ENCODE measurements around the gene FAM171A1. TPM values are rescaled to one million over a fixed set of nuclear protein-coding genes. Genes with fewer than 3 reads are reported as not detected.
"Not testable (repeated sequence)": the region's sequence is repeated elsewhere in the genome, so short reads cannot be mapped to it uniquely, and the experiment has no call there.

Gene FAM171A1
- total RNA-seq, 1 donor from 2014 or later, result not detected

DNA sequence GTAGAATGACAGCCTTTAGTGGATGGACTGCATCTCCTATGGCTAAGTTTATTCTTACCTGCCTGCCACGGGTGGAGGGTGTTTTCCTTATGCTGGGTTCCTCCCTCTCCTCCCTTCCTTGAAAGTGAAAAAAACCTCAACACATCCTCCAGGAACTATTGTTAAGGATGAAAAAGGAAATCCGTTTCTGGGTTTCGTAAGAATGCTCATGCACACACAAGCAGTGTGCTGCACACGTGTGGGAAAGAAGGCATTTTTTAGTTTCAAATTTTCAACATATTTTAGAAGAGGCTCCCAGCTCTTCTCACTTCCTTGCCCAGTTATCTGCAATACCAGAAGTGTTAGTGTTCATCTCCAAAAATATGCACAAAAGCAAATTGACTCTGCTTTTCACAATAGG is 90.6 kb downstream of the FAM171A1 start:
- Mint-ChIP-seq H3K36me3 (ENCODE audit: low read depth) (no peaks in the 10 kb centered on the region), H3K27ac (no peak overlapping the region), H3K4me3 (no peak overlapping the region), H3K27me3 (peaks cover 5% of the 10 kb centered on the region), H3K4me1 (no peaks in the 10 kb centered on the region), H3K9me3 (peaks cover 1% of the 10 kb centered on the region)
- CTCF ChIA-PET, result no interaction called here
- POLR2A ChIA-PET, result no interaction called here
- ATAC-seq (ENCODE audit: low read depth) (no peak), DNase-seq (no peak)
- TF ChIP-seq, protein P1, sequence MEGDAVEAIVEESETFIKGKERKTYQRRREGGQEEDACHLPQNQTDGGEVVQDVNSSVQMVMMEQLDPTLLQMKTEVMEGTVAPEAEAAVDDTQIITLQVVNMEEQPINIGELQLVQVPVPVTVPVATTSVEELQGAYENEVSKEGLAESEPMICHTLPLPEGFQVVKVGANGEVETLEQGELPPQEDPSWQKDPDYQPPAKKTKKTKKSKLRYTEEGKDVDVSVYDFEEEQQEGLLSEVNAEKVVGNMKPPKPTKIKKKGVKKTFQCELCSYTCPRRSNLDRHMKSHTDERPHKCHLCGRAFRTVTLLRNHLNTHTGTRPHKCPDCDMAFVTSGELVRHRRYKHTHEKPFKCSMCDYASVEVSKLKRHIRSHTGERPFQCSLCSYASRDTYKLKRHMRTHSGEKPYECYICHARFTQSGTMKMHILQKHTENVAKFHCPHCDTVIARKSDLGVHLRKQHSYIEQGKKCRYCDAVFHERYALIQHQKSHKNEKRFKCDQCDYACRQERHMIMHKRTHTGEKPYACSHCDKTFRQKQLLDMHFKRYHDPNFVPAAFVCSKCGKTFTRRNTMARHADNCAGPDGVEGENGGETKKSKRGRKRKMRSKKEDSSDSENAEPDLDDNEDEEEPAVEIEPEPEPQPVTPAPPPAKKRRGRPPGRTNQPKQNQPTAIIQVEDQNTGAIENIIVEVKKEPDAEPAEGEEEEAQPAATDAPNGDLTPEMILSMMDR (IDR thresholded peaks at IDR 0.05), result no peak
- intact Hi-C loops (cut with micrococcal nuclease), result no loop called here

DNA sequence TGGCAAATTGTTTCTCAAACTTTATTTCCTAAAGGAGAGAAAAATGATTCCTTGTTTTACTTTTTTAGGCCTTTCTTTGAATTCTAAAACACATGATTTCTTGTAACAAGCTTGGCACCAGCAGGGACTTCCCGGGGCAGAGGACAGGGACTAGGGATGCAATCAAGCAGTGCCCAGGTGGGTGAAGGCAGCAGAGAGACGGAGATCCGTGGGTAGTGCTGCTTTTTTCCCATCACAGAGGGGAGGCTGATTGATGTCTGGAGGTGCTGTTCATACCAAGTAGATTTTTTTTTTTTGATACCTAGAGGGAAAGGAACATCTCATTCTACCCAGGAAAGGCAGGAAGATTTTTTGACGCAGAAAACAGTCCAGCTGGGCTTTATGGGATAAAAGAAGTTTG is 91.9 kb downstream of the FAM171A1 start:
- POLR2A ChIA-PET, result no interaction called here
- Mint-ChIP-seq H3K36me3 (ENCODE audit: low read depth) (no peaks in the 10 kb centered on the region), H3K4me3 (no peak overlapping the region), H3K9me3 (peaks cover 4% of the 10 kb centered on the region), H3K27me3 (peaks cover 5% of the 10 kb centered on the region), H3K27ac (no peak overlapping the region), H3K4me1 (no peaks in the 10 kb centered on the region)
- intact Hi-C loops (cut with micrococcal nuclease), result no loop called here
- TF ChIP-seq, protein P1 (IDR thresholded peaks at IDR 0.05), result no peak
- DNase-seq, result no peak
- no peak for ATAC-seq (ENCODE audit: low read depth)
- CTCF ChIA-PET, result no interaction called here

DNA sequence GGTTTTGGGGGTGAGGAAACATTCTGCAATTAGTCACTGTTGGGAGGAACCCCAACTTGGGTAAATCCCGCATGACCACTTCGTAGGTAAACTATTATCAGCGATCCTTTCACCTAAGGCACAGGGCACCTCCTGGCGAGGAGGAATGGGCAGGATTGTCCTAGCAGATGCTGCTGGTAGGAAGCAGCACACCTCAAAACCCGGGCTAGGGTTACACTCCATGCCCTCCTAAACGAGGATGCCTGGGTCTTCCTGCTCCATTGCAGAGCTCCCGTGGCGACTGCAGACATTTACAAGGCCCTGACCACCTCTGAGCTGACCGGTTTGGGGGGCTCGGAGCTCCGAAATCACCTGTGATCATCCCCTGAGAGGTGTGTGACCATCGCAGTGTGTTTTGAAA is 92.3 kb downstream of the FAM171A1 start:
- TF ChIP-seq, protein P1 (IDR thresholded peaks at IDR 0.05), result no peak
- H3K9me3 Mint-ChIP-seq, result peaks cover 6% of the 10 kb centered on the region
- H3K4me1 Mint-ChIP-seq, result no peaks in the 10 kb centered on the region

DNA sequence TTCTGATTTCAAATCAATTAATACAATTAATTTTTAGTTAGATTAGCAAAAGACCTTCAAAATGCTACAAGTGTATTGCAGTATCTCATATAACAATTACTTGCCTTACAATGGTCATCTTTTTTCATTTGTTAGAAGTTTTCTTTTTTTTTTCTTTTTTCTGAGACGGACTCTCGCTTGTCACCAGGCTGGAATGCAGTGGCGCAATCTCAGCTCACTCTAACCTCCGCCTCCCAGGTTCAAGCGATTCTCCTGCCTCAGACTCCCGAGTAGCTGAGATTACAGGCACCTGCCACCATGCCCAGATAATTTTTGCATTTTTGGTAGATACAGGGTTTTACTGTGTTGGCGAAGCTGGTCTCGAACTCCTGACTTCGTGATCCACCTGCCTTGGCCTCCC is 95.0 kb downstream of the FAM171A1 start:
- H3K27ac Mint-ChIP-seq; H3K9me3 Mint-ChIP-seq; CTCF ChIA-PET; POLR2A ChIA-PET; H3K36me3 Mint-ChIP-seq (ENCODE audit: low read depth); DNase-seq; ATAC-seq (ENCODE audit: low read depth); intact Hi-C loops (cut with micrococcal nuclease); H3K4me3 Mint-ChIP-seq; H3K4me1 Mint-ChIP-seq: not testable (repeated sequence)
- H3K27me3 Mint-ChIP-seq, result peaks cover 10% of the 10 kb centered on the region

More for the DNA sequence above, 92.3 kb downstream of the FAM171A1 start:
- peaks cover 8% of the 10 kb centered on the region for H3K27me3 Mint-ChIP-seq
- ChIA-PET CTCF (no interaction called here), POLR2A (no interaction called here)
- ATAC-seq (ENCODE audit: low read depth) (no peak), DNase-seq (no peak)
- H3K4me3 Mint-ChIP-seq, result no peak overlapping the region
- intact Hi-C loops (cut with micrococcal nuclease), result no loop called here
- no peaks in the 10 kb centered on the region for H3K36me3 Mint-ChIP-seq (ENCODE audit: low read depth)
- no peak overlapping the region for H3K27ac Mint-ChIP-seq

DNA sequence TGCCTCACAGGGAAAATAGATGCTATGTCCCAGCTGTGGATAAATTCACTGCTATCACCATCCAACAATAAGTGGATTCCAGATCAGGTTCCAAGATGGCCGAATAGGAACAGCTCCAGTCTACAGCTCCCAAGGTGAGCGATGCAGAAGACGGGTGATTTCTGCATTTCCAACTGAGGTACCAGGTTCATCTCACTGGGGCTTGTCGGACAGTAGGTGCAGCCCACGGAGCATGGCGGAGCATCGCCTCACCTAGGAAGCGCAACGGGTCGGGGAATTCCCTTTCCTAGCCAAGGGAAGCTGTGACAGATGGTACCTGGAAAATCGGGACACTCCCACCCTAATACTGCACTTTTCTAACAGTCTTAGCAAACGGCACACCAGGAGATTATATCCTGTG is 101.3 kb downstream of the FAM171A1 start:
- CTCF ChIA-PET; H3K4me3 Mint-ChIP-seq; ATAC-seq (ENCODE audit: low read depth); POLR2A ChIA-PET; H3K27ac Mint-ChIP-seq; H3K9me3 Mint-ChIP-seq; H3K4me1 Mint-ChIP-seq; DNase-seq; H3K36me3 Mint-ChIP-seq (ENCODE audit: low read depth); intact Hi-C loops (cut with micrococcal nuclease): not testable (repeated sequence)
- peaks cover 12% of the 10 kb centered on the region for H3K27me3 Mint-ChIP-seq

DNA sequence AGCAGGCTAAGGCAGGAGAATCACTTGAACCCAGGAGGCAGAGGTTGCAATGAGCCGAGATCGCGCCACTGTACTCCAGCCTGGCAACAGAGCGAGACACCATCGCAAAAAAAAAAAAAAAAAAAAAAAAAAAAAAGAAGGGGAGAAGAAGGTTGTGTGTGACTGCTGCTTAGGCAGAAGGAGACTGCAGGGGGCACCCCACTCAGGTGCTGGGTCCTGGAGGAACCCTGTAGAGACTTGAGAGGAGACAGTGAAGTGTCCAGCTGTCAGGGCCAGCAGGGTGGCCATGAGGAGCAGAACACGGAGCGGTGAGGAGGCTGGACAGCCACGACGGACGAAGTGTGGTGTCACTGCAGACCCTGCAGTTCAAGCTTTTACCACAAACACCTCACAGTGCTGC is 103.6 kb downstream of the FAM171A1 start:
- H3K4me1 Mint-ChIP-seq, result no peaks in the 10 kb centered on the region
- ChIA-PET POLR2A (no interaction called here), CTCF (no interaction called here)
- H3K36me3 Mint-ChIP-seq (ENCODE audit: low read depth), result no peaks in the 10 kb centered on the region
- TF ChIP-seq, protein P1 (IDR thresholded peaks at IDR 0.05), result no peak
- no peak overlapping the region for H3K4me3 Mint-ChIP-seq
- ATAC-seq (ENCODE audit: low read depth) (no peak), DNase-seq (no peak)
- no peak overlapping the region for H3K27ac Mint-ChIP-seq
- H3K27me3 Mint-ChIP-seq, result peaks cover 5% of the 10 kb centered on the region
- intact Hi-C loops (cut with micrococcal nuclease), result no loop called here
- peaks cover 4% of the 10 kb centered on the region for H3K9me3 Mint-ChIP-seq

Measured in activated B cell treated with CpG ODN at 0.5 μM for 24 hours (primary cell).